Neural cell (in vitro differentiated cells): ENCODE measurements around the gene ACTR1B. TPM values are rescaled to one million over a fixed set of nuclear protein-coding genes. Genes with fewer than 3 reads are reported as not detected.

Source experiments
- H2AFZ ChIP-seq: fragments of 200-600, 300-800 bp; sonication (generic), shearing (Covaris generic); 2 replicates; pipeline ENCODE4 v1.6.0; 2014; ENCODE audit warnings: low read depth, mild to moderate bottlenecking, antibody characterized with exemption, low read length, moderate library complexity
- H3F3A ChIP-seq: fragments of 200-600 bp; shearing (Covaris generic); 2 replicates; pipeline ENCODE4 v1.6.1; 2016; ENCODE audit warnings: mild to moderate bottlenecking, moderate library complexity, mixed read lengths, antibody characterized with exemption, low read length; ENCODE audit not compliant: insufficient read depth, poor library complexity, severe bottlenecking
- H3K27ac ChIP-seq: fragments of 200-600, 300-800 bp; sonication (generic), shearing (Covaris generic); 2 replicates; pipeline ENCODE4 v1.5.1; 2014; ENCODE audit warnings: mild to moderate bottlenecking, low read length, moderate library complexity
- H3K27me3 ChIP-seq: fragments of 300-800, 200-600 bp; sonication (generic), shearing (Covaris generic); 2 replicates; pipeline ENCODE4 v1.6.0; 2014; ENCODE audit warnings: mild to moderate bottlenecking, low read depth, low read length, moderate library complexity; ENCODE audit not compliant: insufficient read depth
- H3K36me3 ChIP-seq: fragments of 300-800, 200-600 bp; sonication (generic), shearing (Covaris generic); 2 replicates; pipeline ENCODE4 v1.5.1; 2014; ENCODE audit warnings: mild to moderate bottlenecking, antibody characterized with exemption, low read length, moderate library complexity; ENCODE audit not compliant: insufficient read depth
- H3K4me2 ChIP-seq: fragments of 300-800, 200-600 bp; sonication (generic), shearing (Covaris generic); 2 replicates; pipeline ENCODE4 v1.6.0; 2014; ENCODE audit warnings: mild to moderate bottlenecking, low read length
- H3K4me3 ChIP-seq: fragments of 300-800, 200-600 bp; sonication (generic), shearing (Covaris generic); 2 replicates; pipeline ENCODE4 v1.5.1; 2014; ENCODE audit warnings: mild to moderate bottlenecking, low read length, moderate library complexity
- H3K79me2 ChIP-seq: fragments of 200-600 bp; shearing (Covaris generic); replicated peaks from 2 replicates; pipeline ENCODE4 v1.6.0; 2014; ENCODE audit warnings: mild to moderate bottlenecking, low read length, moderate library complexity; ENCODE audit not compliant: insufficient read depth
- H3K9ac ChIP-seq: fragments of 300-800, 200-600 bp; sonication (generic), shearing (Covaris generic); 2 replicates; pipeline ENCODE4 v1.6.1; 2016; ENCODE audit warnings: mild to moderate bottlenecking, low read length, mixed read lengths
- H3K9me2 ChIP-seq: fragments of 200-600 bp; shearing (Covaris generic); 2 replicates; pipeline ENCODE4 v1.6.1; 2016; ENCODE audit warnings: mild to moderate bottlenecking, low read length, mixed read lengths; ENCODE audit not compliant: insufficient read depth
- H3K9me3 ChIP-seq: fragments of 200-600, 300-800 bp; sonication (generic), shearing (Covaris generic); 2 replicates; pipeline ENCODE4 v1.6.1; 2016; ENCODE audit warnings: mild to moderate bottlenecking, mixed run types, low read length, moderate library complexity, mixed read lengths
- H4K20me1 ChIP-seq: fragments of 200-600 bp; shearing (Covaris generic); 2 replicates; pipeline ENCODE4 v1.6.1; 2016; ENCODE audit warnings: mild to moderate bottlenecking, mixed run types; ENCODE audit not compliant: insufficient read depth
- EP300 ChIP-seq: fragments of 450-650 bp; conservative IDR thresholded peaks from 2 replicates; pipeline ENCODE4 v1.6.1; 2014; ENCODE audit warnings: antibody characterized with exemption, mild to moderate bottlenecking, moderate library complexity; ENCODE audit not compliant: poor library complexity, severe bottlenecking
- EZH2 ChIP-seq: fragments of 200-600, 300-800 bp; shearing (Covaris generic), sonication (generic); IDR thresholded peaks from 2 replicates; pipeline ENCODE4 v1.6.1; 2014; ENCODE audit warnings: antibody characterized with exemption, low read length, borderline replicate concordance, mild to moderate bottlenecking; ENCODE audit not compliant: insufficient read depth, poor library complexity, severe bottlenecking
- MXI1 ChIP-seq: fragments of 450-650 bp; conservative IDR thresholded peaks from 2 replicates; pipeline ENCODE4 v1.6.1; 2014; ENCODE audit warnings: antibody characterized with exemption, mild to moderate bottlenecking; ENCODE audit not compliant: poor library complexity, severe bottlenecking
- POLR2AphosphoS5 ChIP-seq: IDR thresholded peaks from 2 replicates; pipeline ENCODE4 v1.6.1; 2012
- RAD21 ChIP-seq: fragments of 450-650 bp; conservative IDR thresholded peaks from 2 replicates; pipeline ENCODE4 v1.6.1; 2014; ENCODE audit warnings: antibody characterized with exemption, mild to moderate bottlenecking, moderate library complexity
- SMC3 ChIP-seq: fragments of 450-650 bp; conservative IDR thresholded peaks from 2 replicates; pipeline ENCODE4 v1.6.1; 2014; ENCODE audit warnings: antibody characterized with exemption, mild to moderate bottlenecking, moderate library complexity; ENCODE audit not compliant: poor library complexity
- TAF1 ChIP-seq: IDR thresholded peaks from 2 replicates; pipeline ENCODE4 v1.6.1; 2012; ENCODE audit warnings: low read depth
- polyA plus RNA-seq: library from polyadenylated mRNA; depleted of rRNA; stranded (reverse); fragments of >200 nt; gene quantifications from 2 replicates; pipeline ENCODE4 v1.2.3, GENCODE V29; 2014
- TF ChIP-seq, protein P1 (sequence below): IDR thresholded peaks from 2 replicates; pipeline ENCODE4 v1.6.1; 2012; ENCODE audit warnings: borderline replicate concordance
- TF ChIP-seq, protein P2 (sequence below): fragments of 450-650 bp; IDR thresholded peaks from 2 replicates; pipeline ENCODE4 v1.5.1; 2014; ENCODE audit warnings: antibody characterized with exemption, mild to moderate bottlenecking, moderate library complexity; ENCODE audit not compliant: poor library complexity, severe bottlenecking

ACTR1B gene
- polyA plus RNA-seq, 1 donor from 2014 or later, result 138 TPM

DNA sequence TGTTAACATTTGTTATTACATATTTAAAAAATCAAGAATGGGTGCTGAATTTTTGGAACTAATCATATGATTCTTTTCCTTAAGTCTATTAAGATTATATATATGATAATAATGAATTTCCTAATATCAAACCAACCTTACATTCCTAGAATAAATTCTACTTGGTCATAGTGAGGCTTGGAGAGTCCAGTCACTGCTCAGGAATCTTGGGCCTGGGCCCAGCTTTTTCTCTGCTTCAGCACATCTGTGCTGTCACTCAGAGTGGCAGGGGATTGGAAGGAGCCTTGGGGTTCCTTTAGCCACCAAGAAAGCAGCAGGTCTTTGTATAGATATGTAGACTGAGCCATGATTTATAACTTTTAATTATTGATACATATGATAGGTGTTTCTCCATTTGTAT lies 29.6 kb upstream of the ACTR1B start:
- Histone ChIP-seq H3K4me2 (no peak overlapping the region), H3K79me2 (no peaks in the 10 kb centered on the region), H3K9me2 (no peaks in the 10 kb centered on the region), H3K27ac (no peak overlapping the region), H4K20me1 (no peaks in the 10 kb centered on the region), H3K27me3 (no peaks in the 10 kb centered on the region), H3K9me3 (no peaks in the 10 kb centered on the region), H2AFZ (no peak overlapping the region), H3K9ac (no peak overlapping the region), H3F3A (no peaks in the 10 kb centered on the region), H3K36me3 (no peaks in the 10 kb centered on the region), H3K4me3 (no peak overlapping the region)
- TF ChIP-seq MXI1 (no peak), EP300 (no peak), EZH2 (no peak), POLR2AphosphoS5 (no peak), TAF1 (no peak), SMC3 (no peak), RAD21 (no peak)
- TF ChIP-seq, protein P1, sequence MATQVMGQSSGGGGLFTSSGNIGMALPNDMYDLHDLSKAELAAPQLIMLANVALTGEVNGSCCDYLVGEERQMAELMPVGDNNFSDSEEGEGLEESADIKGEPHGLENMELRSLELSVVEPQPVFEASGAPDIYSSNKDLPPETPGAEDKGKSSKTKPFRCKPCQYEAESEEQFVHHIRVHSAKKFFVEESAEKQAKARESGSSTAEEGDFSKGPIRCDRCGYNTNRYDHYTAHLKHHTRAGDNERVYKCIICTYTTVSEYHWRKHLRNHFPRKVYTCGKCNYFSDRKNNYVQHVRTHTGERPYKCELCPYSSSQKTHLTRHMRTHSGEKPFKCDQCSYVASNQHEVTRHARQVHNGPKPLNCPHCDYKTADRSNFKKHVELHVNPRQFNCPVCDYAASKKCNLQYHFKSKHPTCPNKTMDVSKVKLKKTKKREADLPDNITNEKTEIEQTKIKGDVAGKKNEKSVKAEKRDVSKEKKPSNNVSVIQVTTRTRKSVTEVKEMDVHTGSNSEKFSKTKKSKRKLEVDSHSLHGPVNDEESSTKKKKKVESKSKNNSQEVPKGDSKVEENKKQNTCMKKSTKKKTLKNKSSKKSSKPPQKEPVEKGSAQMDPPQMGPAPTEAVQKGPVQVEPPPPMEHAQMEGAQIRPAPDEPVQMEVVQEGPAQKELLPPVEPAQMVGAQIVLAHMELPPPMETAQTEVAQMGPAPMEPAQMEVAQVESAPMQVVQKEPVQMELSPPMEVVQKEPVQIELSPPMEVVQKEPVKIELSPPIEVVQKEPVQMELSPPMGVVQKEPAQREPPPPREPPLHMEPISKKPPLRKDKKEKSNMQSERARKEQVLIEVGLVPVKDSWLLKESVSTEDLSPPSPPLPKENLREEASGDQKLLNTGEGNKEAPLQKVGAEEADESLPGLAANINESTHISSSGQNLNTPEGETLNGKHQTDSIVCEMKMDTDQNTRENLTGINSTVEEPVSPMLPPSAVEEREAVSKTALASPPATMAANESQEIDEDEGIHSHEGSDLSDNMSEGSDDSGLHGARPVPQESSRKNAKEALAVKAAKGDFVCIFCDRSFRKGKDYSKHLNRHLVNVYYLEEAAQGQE, result no peak
- TF ChIP-seq, protein P2, sequence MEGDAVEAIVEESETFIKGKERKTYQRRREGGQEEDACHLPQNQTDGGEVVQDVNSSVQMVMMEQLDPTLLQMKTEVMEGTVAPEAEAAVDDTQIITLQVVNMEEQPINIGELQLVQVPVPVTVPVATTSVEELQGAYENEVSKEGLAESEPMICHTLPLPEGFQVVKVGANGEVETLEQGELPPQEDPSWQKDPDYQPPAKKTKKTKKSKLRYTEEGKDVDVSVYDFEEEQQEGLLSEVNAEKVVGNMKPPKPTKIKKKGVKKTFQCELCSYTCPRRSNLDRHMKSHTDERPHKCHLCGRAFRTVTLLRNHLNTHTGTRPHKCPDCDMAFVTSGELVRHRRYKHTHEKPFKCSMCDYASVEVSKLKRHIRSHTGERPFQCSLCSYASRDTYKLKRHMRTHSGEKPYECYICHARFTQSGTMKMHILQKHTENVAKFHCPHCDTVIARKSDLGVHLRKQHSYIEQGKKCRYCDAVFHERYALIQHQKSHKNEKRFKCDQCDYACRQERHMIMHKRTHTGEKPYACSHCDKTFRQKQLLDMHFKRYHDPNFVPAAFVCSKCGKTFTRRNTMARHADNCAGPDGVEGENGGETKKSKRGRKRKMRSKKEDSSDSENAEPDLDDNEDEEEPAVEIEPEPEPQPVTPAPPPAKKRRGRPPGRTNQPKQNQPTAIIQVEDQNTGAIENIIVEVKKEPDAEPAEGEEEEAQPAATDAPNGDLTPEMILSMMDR, result no peak

DNA sequence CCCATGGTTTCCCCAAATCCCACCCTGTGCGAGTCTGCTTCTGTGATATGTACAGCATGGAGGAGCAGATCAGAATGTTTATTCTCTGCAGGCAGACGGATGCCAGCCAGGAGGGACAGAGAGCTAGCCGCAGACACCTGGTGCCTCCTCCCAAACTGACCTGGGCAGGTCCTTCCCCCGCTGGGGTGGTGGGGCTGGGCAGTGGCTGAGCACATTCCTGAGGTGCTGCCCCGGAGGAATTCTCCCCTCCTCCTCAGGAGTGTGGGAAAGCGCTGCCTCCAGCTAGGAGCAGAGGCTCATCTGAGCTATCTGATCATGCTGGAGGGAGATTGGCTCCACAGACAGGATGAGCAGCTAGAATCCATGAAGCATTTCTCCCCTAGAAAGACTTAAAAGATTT lies 27.3 kb upstream of the ACTR1B start:
- H2AFZ ChIP-seq, result no peak overlapping the region
- H3K27ac ChIP-seq, result no peak overlapping the region

More for the DNA sequence above, 27.3 kb upstream of the ACTR1B start:
- H3F3A ChIP-seq, result no peaks in the 10 kb centered on the region
- no peaks in the 10 kb centered on the region for H3K27me3 ChIP-seq
- H3K9ac ChIP-seq, result no peak overlapping the region
- no peak overlapping the region for H3K4me3 ChIP-seq
- H4K20me1 ChIP-seq, result no peaks in the 10 kb centered on the region
- no peaks in the 10 kb centered on the region for H3K79me2 ChIP-seq
- H3K9me2 ChIP-seq, result no peaks in the 10 kb centered on the region
- no peaks in the 10 kb centered on the region for H3K9me3 ChIP-seq
- no peak overlapping the region for H3K4me2 ChIP-seq
- TF ChIP-seq MXI1, result no peak
- TF ChIP-seq POLR2AphosphoS5, result no peak
- TF ChIP-seq EP300, result no peak
- TF ChIP-seq, protein P2, result no peak
- no peak for TF ChIP-seq TAF1
- TF ChIP-seq RAD21, result no peak
- no peak for TF ChIP-seq SMC3
- TF ChIP-seq, protein P1, result no peak
- TF ChIP-seq EZH2, result no peak
- no peaks in the 10 kb centered on the region for H3K36me3 ChIP-seq
